ENCODE measurements around the gene PALM.

GRCh38 chr19:722553-723101 is 13.9 kb downstream of the PALM start:
- TF ChIP-seq, protein P1, sequence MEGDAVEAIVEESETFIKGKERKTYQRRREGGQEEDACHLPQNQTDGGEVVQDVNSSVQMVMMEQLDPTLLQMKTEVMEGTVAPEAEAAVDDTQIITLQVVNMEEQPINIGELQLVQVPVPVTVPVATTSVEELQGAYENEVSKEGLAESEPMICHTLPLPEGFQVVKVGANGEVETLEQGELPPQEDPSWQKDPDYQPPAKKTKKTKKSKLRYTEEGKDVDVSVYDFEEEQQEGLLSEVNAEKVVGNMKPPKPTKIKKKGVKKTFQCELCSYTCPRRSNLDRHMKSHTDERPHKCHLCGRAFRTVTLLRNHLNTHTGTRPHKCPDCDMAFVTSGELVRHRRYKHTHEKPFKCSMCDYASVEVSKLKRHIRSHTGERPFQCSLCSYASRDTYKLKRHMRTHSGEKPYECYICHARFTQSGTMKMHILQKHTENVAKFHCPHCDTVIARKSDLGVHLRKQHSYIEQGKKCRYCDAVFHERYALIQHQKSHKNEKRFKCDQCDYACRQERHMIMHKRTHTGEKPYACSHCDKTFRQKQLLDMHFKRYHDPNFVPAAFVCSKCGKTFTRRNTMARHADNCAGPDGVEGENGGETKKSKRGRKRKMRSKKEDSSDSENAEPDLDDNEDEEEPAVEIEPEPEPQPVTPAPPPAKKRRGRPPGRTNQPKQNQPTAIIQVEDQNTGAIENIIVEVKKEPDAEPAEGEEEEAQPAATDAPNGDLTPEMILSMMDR (IDR thresholded peaks at IDR 0.05; ENCODE audit: low read depth, low read length, missing input control): no peak
- TF ChIP-seq, protein P2, sequence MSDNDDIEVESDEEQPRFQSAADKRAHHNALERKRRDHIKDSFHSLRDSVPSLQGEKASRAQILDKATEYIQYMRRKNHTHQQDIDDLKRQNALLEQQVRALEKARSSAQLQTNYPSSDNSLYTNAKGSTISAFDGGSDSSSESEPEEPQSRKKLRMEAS (IDR thresholded peaks at IDR 0.05): no peak
- TF ChIP-seq, protein P3, sequence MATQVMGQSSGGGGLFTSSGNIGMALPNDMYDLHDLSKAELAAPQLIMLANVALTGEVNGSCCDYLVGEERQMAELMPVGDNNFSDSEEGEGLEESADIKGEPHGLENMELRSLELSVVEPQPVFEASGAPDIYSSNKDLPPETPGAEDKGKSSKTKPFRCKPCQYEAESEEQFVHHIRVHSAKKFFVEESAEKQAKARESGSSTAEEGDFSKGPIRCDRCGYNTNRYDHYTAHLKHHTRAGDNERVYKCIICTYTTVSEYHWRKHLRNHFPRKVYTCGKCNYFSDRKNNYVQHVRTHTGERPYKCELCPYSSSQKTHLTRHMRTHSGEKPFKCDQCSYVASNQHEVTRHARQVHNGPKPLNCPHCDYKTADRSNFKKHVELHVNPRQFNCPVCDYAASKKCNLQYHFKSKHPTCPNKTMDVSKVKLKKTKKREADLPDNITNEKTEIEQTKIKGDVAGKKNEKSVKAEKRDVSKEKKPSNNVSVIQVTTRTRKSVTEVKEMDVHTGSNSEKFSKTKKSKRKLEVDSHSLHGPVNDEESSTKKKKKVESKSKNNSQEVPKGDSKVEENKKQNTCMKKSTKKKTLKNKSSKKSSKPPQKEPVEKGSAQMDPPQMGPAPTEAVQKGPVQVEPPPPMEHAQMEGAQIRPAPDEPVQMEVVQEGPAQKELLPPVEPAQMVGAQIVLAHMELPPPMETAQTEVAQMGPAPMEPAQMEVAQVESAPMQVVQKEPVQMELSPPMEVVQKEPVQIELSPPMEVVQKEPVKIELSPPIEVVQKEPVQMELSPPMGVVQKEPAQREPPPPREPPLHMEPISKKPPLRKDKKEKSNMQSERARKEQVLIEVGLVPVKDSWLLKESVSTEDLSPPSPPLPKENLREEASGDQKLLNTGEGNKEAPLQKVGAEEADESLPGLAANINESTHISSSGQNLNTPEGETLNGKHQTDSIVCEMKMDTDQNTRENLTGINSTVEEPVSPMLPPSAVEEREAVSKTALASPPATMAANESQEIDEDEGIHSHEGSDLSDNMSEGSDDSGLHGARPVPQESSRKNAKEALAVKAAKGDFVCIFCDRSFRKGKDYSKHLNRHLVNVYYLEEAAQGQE (IDR thresholded peaks at IDR 0.05): no peak
